ENCODE results near the gene CLINT1. TPM values are rescaled to one million over a fixed set of nuclear protein-coding genes. Genes with fewer than 3 reads are reported as not detected.

Gene CLINT1
- total and polyA plus RNA-seq, 12 donors, result 15.1 to 54.7 (median 50.7) TPM

GRCh38 chr5:157821822-157822622, 36.9 kb downstream of the CLINT1 start:
- H3K4me1 ChIP-seq, result peaks cover 0 to 83% (median 68%) of the 10 kb centered on the region in 9 donors

GRCh38 chr5:157821405-157821804, 37.5 kb downstream of the CLINT1 start:
- H3K27me3 ChIP-seq, result no peaks in the 10 kb centered on the region
- peaks cover 0 to 6% (median 0%) of the 10 kb centered on the region in 9 donors for H3K36me3 ChIP-seq
- no peak overlapping the region for H3K4me3 ChIP-seq
- WGBS, 2 donors, result 93 to 95% methylated on average over 1 of the region's 1 CpG
- H3K9me3 ChIP-seq, result peaks cover 0 to 4% (median 0%) of the 10 kb centered on the region in 11 donors
- H3K4me1 ChIP-seq, result peaks cover 0 to 79% (median 63%) of the 10 kb centered on the region in 9 donors
- H3K27ac ChIP-seq, result peak overlapping the region in 2 of 10 donors; percentile 18 to 66
- DNase-seq (no peak), ATAC-seq (no peak)
- TF ChIP-seq CTCF (IDR thresholded peaks at IDR 0.05), result no peak
- intact Hi-C loops (cut with DNase I), result loop anchor here in 7 of 10 donors (2.0 to 10.0 kb wide), 10 partner anchors 33 to 1313 kb away; partner anchors contain the start of gene CLINT1 (in 3 of the 7)

More at GRCh38 chr5:157821822-157822622, 36.9 kb downstream of the CLINT1 start:
- no peak for TF ChIP-seq CTCF (IDR thresholded peaks at IDR 0.05)
- H3K27me3 ChIP-seq, result no peaks in the 10 kb centered on the region
- H3K4me3 ChIP-seq, result no peak overlapping the region
- intact Hi-C loops (cut with DNase I), result loop anchor here in 7 of 10 donors (2.0 to 10.0 kb wide), 10 partner anchors 33 to 1313 kb away; partner anchors contain the start of gene CLINT1 (in 3 of the 7)
- peaks cover 0 to 3% (median 0%) of the 10 kb centered on the region in 9 donors for H3K36me3 ChIP-seq
- WGBS, 2 donors, result 85 to 87% methylated on average over 7 of the region's 7 CpGs
- ATAC-seq (no peak), DNase-seq (no peak)
- peak overlapping the region in 1 of 10 donors; percentile 18 for H3K27ac ChIP-seq
- H3K9me3 ChIP-seq, result peaks cover 0 to 4% (median 0%) of the 10 kb centered on the region in 11 donors

GRCh38 chr5:157820593-157821252, 38.2 kb downstream of the CLINT1 start:
- Histone ChIP-seq H3K9me3 (peaks cover 0 to 4% (median 0%) of the 10 kb centered on the region in 11 donors), H3K27ac (peak overlapping the region in 3 of 10 donors; percentile 28 to 66 (median 39)), H3K36me3 (peaks cover 0 to 13% (median 0%) of the 10 kb centered on the region in 9 donors), H3K27me3 (no peaks in the 10 kb centered on the region), H3K4me3 (no peak overlapping the region), H3K4me1 (peaks cover 0 to 72% (median 56%) of the 10 kb centered on the region in 9 donors)
- ATAC-seq (peak in 5 of 8 donors; percentile 37 to 73 (median 58)), DNase-seq (peak in 1 of 2 donors; percentile 47)
- 34 to 35% methylated on average over 6 of the region's 6 CpGs for WGBS, 2 donors
- TF ChIP-seq CTCF (IDR thresholded peaks at IDR 0.05), result peak; percentile 35 to 71 (median 61)
- intact Hi-C loops (cut with DNase I), result loop anchor here in 7 of 10 donors (2.0 to 10.0 kb wide), 10 partner anchors 34 to 1314 kb away; partner anchors contain the start of gene CLINT1 (in 3 of the 7)

All from heart right ventricle (tissue), 16 donors.